ENCODE data around the gene MGAT2. TPM values are rescaled to one million over a fixed set of nuclear protein-coding genes. Genes with fewer than 3 reads are reported as not detected.

Gene MGAT2
- total and polyA plus RNA-seq, 9 of the 15 experiments (the other 6 are each of a cell fraction or from before 2014, with no cell fraction given), result 0.03 to 33.3 (median 24.6) TPM; not detected in 1

DNA sequence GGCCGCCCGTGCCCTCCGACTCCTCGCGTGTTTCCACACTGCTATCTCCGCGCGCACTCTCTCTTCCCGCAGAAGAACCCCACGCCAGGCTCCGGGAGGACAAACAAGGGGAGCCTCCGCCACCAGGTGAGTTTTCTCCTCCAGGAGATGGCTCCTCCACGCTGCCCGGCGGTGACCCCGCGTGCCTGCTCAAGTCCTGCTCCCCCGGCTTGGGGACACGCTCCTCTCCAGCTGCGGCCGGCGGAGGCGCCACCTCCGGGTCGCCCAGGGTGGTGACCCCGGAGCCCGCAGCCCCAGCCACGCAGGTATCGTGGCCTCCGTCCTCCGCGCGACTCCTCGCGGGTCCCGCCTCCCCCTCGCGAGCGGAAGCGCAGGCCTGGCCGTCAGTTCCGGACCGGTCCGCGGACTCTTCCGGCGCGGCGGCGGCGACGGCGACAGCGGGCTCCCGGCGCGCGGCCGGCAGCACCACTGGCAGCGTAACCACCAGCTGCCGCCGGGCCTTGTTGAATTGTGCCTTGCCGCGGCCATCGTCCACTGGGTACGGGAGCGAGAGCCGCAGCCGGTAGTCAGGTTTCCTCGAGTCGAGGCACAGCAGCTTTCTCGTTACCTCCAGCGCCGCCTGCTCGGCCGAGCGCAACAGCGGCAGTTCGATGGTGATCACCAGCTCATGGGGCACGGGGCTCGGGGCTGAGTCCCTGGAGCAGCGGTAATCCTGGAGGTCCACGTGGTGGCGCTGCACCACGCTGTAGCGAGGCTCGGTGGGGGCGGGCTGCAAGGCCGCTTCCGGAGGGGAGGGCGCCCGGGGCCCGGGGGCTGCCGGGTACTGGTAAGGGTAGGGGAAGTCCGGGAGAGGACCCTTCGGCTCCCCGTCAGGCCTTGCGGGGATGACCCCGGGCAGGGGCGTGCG, 13.3 kb downstream of the MGAT2 start (continued):
- TF ChIP-seq, protein P1, sequence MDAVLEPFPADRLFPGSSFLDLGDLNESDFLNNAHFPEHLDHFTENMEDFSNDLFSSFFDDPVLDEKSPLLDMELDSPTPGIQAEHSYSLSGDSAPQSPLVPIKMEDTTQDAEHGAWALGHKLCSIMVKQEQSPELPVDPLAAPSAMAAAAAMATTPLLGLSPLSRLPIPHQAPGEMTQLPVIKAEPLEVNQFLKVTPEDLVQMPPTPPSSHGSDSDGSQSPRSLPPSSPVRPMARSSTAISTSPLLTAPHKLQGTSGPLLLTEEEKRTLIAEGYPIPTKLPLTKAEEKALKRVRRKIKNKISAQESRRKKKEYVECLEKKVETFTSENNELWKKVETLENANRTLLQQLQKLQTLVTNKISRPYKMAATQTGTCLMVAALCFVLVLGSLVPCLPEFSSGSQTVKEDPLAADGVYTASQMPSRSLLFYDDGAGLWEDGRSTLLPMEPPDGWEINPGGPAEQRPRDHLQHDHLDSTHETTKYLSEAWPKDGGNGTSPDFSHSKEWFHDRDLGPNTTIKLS (IDR thresholded peaks at IDR 0.05; ENCODE audit: borderline replicate concordance, low read depth), result peak; percentile 75
- no peak for TF ChIP-seq ZNF217 (CRISPR knock-in tag; IDR thresholded peaks at IDR 0.05)
- TF ChIP-seq ZBED1 (IDR thresholded peaks at IDR 0.05), result no peak
- TF ChIP-seq SUPT5H (IDR thresholded peaks at IDR 0.05), result peak; percentile 82
- TF ChIP-seq STAG1 (CRISPR knock-in tag; IDR thresholded peaks at IDR 0.05; ENCODE audit: borderline replicate concordance), result no peak; the same call in 1 of the 2 replicates
- 0 out of 2 replicates have a peak, but pooled peaks have one; percentile 44 for TF ChIP-seq MXI1 (IDR thresholded peaks at IDR 0.05; ENCODE audit: low read depth, low read length)
- TF ChIP-seq KLF16 (IDR thresholded peaks at IDR 0.05), result no peak
- peak; percentile 33 for TF ChIP-seq TBP (optimal IDR thresholded peaks at IDR 0.05; ENCODE audit: low read depth, low read length)
- TF ChIP-seq, protein P2, sequence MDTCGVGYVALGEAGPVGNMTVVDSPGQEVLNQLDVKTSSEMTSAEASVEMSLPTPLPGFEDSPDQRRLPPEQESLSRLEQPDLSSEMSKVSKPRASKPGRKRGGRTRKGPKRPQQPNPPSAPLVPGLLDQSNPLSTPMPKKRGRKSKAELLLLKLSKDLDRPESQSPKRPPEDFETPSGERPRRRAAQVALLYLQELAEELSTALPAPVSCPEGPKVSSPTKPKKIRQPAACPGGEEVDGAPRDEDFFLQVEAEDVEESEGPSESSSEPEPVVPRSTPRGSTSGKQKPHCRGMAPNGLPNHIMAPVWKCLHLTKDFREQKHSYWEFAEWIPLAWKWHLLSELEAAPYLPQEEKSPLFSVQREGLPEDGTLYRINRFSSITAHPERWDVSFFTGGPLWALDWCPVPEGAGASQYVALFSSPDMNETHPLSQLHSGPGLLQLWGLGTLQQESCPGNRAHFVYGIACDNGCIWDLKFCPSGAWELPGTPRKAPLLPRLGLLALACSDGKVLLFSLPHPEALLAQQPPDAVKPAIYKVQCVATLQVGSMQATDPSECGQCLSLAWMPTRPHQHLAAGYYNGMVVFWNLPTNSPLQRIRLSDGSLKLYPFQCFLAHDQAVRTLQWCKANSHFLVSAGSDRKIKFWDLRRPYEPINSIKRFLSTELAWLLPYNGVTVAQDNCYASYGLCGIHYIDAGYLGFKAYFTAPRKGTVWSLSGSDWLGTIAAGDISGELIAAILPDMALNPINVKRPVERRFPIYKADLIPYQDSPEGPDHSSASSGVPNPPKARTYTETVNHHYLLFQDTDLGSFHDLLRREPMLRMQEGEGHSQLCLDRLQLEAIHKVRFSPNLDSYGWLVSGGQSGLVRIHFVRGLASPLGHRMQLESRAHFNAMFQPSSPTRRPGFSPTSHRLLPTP (IDR thresholded peaks at IDR 0.05; ENCODE audit: borderline replicate concordance, extremely low read depth, insufficient read length), result no peak
- TF ChIP-seq, protein P3, sequence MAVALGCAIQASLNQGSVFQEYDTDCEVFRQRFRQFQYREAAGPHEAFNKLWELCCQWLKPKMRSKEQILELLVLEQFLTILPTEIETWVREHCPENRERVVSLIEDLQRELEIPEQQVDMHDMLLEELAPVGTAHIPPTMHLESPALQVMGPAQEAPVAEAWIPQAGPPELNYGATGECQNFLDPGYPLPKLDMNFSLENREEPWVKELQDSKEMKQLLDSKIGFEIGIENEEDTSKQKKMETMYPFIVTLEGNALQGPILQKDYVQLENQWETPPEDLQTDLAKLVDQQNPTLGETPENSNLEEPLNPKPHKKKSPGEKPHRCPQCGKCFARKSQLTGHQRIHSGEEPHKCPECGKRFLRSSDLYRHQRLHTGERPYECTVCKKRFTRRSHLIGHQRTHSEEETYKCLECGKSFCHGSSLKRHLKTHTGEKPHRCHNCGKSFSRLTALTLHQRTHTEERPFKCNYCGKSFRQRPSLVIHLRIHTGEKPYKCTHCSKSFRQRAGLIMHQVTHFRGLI (CRISPR knock-in tag; IDR thresholded peaks at IDR 0.05), result no peak
- TF ChIP-seq MAZ (CRISPR knock-in tag; conservative IDR thresholded peaks at IDR 0.05 in 1 of 2, IDR thresholded peaks at IDR 0.05 in 1 of 2), result peak; percentile 90 to 96
- TF ChIP-seq ZNF766 (CRISPR knock-in tag; conservative IDR thresholded peaks at IDR 0.05), result 0 out of 2 replicates have a peak, but pooled peaks have one; percentile 19
- TF ChIP-seq HNRNPLL (IDR thresholded peaks at IDR 0.05; ENCODE audit: low read depth, low read length, poor library complexity, severe bottlenecking), result peak; percentile 96
- no peak; the same call in 1 of the 2 replicates for TF ChIP-seq GTF2E2 (tag; IDR thresholded peaks at IDR 0.05)
- no peak; the same call in 1 of the 2 replicates for TF ChIP-seq RB1 (IDR thresholded peaks at IDR 0.05; ENCODE audit: low read depth)
- no peak for TF ChIP-seq U2AF2 (optimal IDR thresholded peaks at IDR 0.05; ENCODE audit: low read depth, low read length)
- TF ChIP-seq, protein P4, sequence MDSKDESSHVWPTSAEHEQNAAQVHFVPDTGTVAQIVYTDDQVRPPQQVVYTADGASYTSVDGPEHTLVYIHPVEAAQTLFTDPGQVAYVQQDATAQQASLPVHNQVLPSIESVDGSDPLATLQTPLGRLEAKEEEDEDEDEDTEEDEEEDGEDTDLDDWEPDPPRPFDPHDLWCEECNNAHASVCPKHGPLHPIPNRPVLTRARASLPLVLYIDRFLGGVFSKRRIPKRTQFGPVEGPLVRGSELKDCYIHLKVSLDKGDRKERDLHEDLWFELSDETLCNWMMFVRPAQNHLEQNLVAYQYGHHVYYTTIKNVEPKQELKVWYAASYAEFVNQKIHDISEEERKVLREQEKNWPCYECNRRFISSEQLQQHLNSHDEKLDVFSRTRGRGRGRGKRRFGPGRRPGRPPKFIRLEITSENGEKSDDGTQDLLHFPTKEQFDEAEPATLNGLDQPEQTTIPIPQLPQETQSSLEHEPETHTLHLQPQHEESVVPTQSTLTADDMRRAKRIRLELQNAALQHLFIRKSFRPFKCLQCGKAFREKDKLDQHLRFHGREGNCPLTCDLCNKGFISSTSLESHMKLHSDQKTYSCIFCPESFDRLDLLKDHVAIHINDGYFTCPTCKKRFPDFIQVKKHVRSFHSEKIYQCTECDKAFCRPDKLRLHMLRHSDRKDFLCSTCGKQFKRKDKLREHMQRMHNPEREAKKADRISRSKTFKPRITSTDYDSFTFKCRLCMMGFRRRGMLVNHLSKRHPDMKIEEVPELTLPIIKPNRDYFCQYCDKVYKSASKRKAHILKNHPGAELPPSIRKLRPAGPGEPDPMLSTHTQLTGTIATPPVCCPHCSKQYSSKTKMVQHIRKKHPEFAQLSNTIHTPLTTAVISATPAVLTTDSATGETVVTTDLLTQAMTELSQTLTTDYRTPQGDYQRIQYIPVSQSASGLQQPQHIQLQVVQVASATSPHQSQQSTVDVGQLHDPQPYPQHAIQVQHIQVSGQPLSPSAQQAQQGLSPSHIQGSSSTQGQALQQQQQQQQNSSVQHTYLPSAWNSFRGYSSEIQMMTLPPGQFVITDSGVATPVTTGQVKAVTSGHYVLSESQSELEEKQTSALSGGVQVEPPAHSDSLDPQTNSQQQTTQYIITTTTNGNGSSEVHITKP (IDR thresholded peaks at IDR 0.05; ENCODE audit: partially characterized antibody), result no peak

Measured in K562 (cell line).